ENCODE results near the gene GPR143.

The GPR143 gene

DNA sequence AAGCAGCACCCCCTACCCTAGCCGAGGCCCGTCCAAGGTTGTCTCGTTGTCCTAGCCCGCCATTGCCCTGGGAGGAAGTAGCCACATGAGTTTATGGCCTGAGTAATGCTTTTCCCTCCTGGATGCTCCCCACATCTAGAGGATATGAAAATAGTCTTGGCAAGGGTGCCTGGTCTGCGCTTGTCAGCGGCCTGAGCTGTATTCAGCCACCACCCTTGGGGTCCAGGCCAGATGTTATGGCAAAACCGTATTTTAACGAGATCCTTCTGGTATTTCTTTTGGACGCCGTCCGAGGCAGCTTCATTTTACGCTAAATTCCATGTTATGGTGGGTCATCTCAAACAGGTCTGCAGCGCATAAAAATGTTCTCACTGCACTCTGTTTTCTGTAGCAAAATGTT lies 89.3 kb downstream of the GPR143 start:
- no peak overlapping the region for H3K4me2 ChIP-seq (ENCODE audit: low read length)
- no peaks in the 10 kb centered on the region for H3K79me2 ChIP-seq
- H2AFZ ChIP-seq, result no peak overlapping the region
- no peaks in the 10 kb centered on the region for H3K36me3 ChIP-seq (ENCODE audit: control insufficient read depth, insufficient read depth, low read length)
- H3K4me1 ChIP-seq, result no peaks in the 10 kb centered on the region
- no peaks in the 10 kb centered on the region for H3K9me3 ChIP-seq (ENCODE audit: control insufficient read depth, low read length)
- H3K9ac ChIP-seq, result no peak overlapping the region
- H3K27me3 ChIP-seq (ENCODE audit: control insufficient read depth, insufficient read depth, low read length), result no peaks in the 10 kb centered on the region
- H3K27ac ChIP-seq, result no peak overlapping the region
- H3K4me3 ChIP-seq (ENCODE audit: low read depth, low read length), result no peak overlapping the region
- TF ChIP-seq, protein P1, sequence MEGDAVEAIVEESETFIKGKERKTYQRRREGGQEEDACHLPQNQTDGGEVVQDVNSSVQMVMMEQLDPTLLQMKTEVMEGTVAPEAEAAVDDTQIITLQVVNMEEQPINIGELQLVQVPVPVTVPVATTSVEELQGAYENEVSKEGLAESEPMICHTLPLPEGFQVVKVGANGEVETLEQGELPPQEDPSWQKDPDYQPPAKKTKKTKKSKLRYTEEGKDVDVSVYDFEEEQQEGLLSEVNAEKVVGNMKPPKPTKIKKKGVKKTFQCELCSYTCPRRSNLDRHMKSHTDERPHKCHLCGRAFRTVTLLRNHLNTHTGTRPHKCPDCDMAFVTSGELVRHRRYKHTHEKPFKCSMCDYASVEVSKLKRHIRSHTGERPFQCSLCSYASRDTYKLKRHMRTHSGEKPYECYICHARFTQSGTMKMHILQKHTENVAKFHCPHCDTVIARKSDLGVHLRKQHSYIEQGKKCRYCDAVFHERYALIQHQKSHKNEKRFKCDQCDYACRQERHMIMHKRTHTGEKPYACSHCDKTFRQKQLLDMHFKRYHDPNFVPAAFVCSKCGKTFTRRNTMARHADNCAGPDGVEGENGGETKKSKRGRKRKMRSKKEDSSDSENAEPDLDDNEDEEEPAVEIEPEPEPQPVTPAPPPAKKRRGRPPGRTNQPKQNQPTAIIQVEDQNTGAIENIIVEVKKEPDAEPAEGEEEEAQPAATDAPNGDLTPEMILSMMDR (IDR thresholded peaks at IDR 0.05), result no peak
